ENCODE data around the gene C1orf198.

- no peak for TF ChIP-seq POLR2A (IDR thresholded peaks at IDR 0.05)
- TF ChIP-seq CTCF (IDR thresholded peaks at IDR 0.05): no peak
Observed at GRCh38 chr1:230806552-230806951, 61.8 kb downstream of the C1orf198 start.
